HepG2 (cell line): ENCODE measurements around the gene RNU4-1. TPM values are rescaled to one million over a fixed set of nuclear protein-coding genes. Genes with fewer than 3 reads are reported as not detected.

Experiments
- ATAC-seq: fragments of 200-7000 bp; cut with Tn5 transposase; 3 replicates; pipeline ENCODE4 v1.9.1; 2020; ENCODE audit warnings: mild to moderate bottlenecking, moderate library complexity
- BruUV-seq: library from RNA; stranded (reverse); fragments of 400-500 nt; replicated peaks from 2 replicates; lab custom pipeline; 2021; lab: Mats Ljungman, UMichigan
- CTCF ChIA-PET: fragments of 300-600 bp; formaldehyde crosslinking; extraction: SDS; loops from one replicate; lab custom pipeline; 2021; ENCODE audit warnings: low total read pairs, inconsistent platforms, low intra/inter-chr PET ratio; lab: Yijun Ruan, JAX
- POLR2A ChIA-PET: fragments of 350-600 bp; sonication (Branson Sonifier 250); formaldehyde crosslinking; loops from one replicate; lab custom pipeline; 2020; ENCODE audit warnings: antibody characterized with exemption, inconsistent platforms; lab: Yijun Ruan, JAX
- DNase-seq: peaks from one replicate; pipeline ENCODE4 v3.0.0-alpha.2; 2015; ENCODE audit warnings: low spot score
- FAIRE-seq: peaks from 3 replicates; lab custom pipeline; 2011; peaks lifted over from hg19 to GRCh38; lab: Jason Lieb, UNC
- H2AFZ ChIP-seq: one replicate; pipeline ENCODE4 v1.6.1; 2011; ENCODE audit warnings: low read length, inconsistent platforms
- H3K27ac ChIP-seq: fragments of 300-600 bp; 3 replicates; pipeline ENCODE4 v1.8.0; 2011; ENCODE audit warnings: mixed run types, mild to moderate bottlenecking, mixed read lengths, low read length, inconsistent platforms; ENCODE audit not compliant: insufficient read depth; ENCODE audit errors: extremely low read length
- H3K27me3 ChIP-seq, 2 experiments: fragments of 200-600 bp in 1 of 2; 2 replicates in 1 of 2; 3 replicates in 1 of 2; pipeline versions ENCODE4 v1.6.0 to v1.8.0; 2011; ENCODE audit warnings: low read length in 2 of 2, mild to moderate bottlenecking in 2 of 2, moderate library complexity in 2 of 2, inconsistent platforms in 1 of 2; ENCODE audit not compliant: insufficient read depth in 2 of 2, control insufficient read depth in 1 of 2
- H3K36me3 ChIP-seq, 2 experiments: fragments of 200-600 bp in 1 of 2; replicated peaks in 1 of 2; 2 replicates in 1 of 2; 3 replicates in 1 of 2; pipeline versions ENCODE4 v1.5.1 to v1.8.0; 2011; ENCODE audit warnings: low read length in 2 of 2, inconsistent platforms in 1 of 2; ENCODE audit not compliant: insufficient read depth in 2 of 2, control insufficient read depth in 1 of 2
- H3K4me1 ChIP-seq: 2 replicates; pipeline ENCODE4 v1.5.1; 2012; ENCODE audit warnings: low read length, inconsistent platforms; ENCODE audit not compliant: insufficient read depth
- H3K4me2 ChIP-seq: 2 replicates; pipeline ENCODE4 v1.6.0; 2011; ENCODE audit warnings: low read depth, low read length, inconsistent platforms
- H3K4me3 ChIP-seq, 3 experiments: fragments of 200-600 bp in 1 of 3; sonication (generic), shearing (Covaris generic) in 1 of 3; replicated peaks in 1 of 3; 2 replicates each; pipeline ENCODE4 v1.5.1; 2011 to 2016; ENCODE audit warnings: low read length in 3 of 3, inconsistent platforms in 2 of 3, low read depth in 2 of 3, mild to moderate bottlenecking in 2 of 3, control low read depth in 1 of 3, mixed read lengths in 1 of 3; ENCODE audit not compliant: insufficient read depth in 1 of 3
- H3K79me2 ChIP-seq: one replicate; pipeline ENCODE4 v1.6.1; 2011; ENCODE audit warnings: low read length, inconsistent platforms; ENCODE audit not compliant: insufficient read depth
- H3K9ac ChIP-seq: 2 replicates; pipeline ENCODE4 v1.6.0; 2011; ENCODE audit warnings: mild to moderate bottlenecking, low read depth, low read length, inconsistent platforms; ENCODE audit not compliant: insufficient read depth
- H3K9me3 ChIP-seq: 2 replicates; pipeline ENCODE4 v1.5.1; 2012; ENCODE audit warnings: mild to moderate bottlenecking, low read length
- H4K20me1 ChIP-seq: 2 replicates; pipeline ENCODE4 v1.6.0; 2011; ENCODE audit warnings: inconsistent platforms, mild to moderate bottlenecking, low read length, moderate library complexity; ENCODE audit not compliant: insufficient read depth
- AGO2 ChIP-seq: fragments of 200-400 bp; formaldehyde crosslinking; optimal IDR thresholded peaks from 2 replicates; pipeline ENCODE3; 2017; ENCODE audit warnings: mild to moderate bottlenecking, low read depth, low read length, moderate library complexity
- MYC ChIP-seq: sonication (generic); formaldehyde crosslinking; IDR thresholded peaks from 2 replicates; pipeline ENCODE4 v1.9.0; 2021; ENCODE audit warnings: missing genetic modification reagents, borderline replicate concordance
- NFE2L2 ChIP-seq: fragments of 150-350 bp; IDR thresholded peaks from 2 replicates; pipeline ENCODE4 v1.6.1; 2014; ENCODE audit warnings: low read length
- WGBS: methylation state at CpG from one replicate; pipeline ENCODE4 v1.1.6; 2017; ENCODE audit warnings: low lambda C conversion rate; 5-methylcytosine and 5-hydroxymethylcytosine counted together
- in situ Hi-C: cut with HindIII; loops from 2 replicates; pipeline ENCODE4 v1.10.0; 2017; ENCODE audit warnings: low pct_unique_long_range_greater_than_20kb; ENCODE audit not compliant: extremely low pct_ligation_motif_present
- intact Hi-C: fragments of 100-400 bp; cut with micrococcal nuclease; formaldehyde crosslinking; loops from one replicate; pipeline ENCODE4 v1.10.0; 2022; ENCODE audit not compliant: unreplicated experiment
- polyA plus RNA-seq, 8 experiments: library from polyadenylated mRNA; depleted of rRNA in 3 of 8; stranded (reverse) in 7 of 8; unstranded in 1 of 8; fragments of >200 nt; fragmentation: Illumina TruSeq in 4 of 8; extraction: Trizol in 4 of 8; gene quantifications; 2 replicates each; pipeline versions ENCODE4 v1.2.1 to v1.2.3, GENCODE V29; 2011 to 2016; ENCODE audit warnings: low read depth in 4 of 8, missing spikeins in 1 of 8, mixed read lengths in 1 of 8; ENCODE audit not compliant: insufficient read depth in 1 of 8
- total RNA-seq, 5 experiments: library from RNA; depleted of rRNA; stranded (reverse); fragments of >200 nt; fragmentation: Illumina TruSeq; extraction: Trizol; gene quantifications; 2 replicates each; pipeline ENCODE4 v1.2.3, GENCODE V29; 2016; ENCODE audit warnings: low read depth in 1 of 5
- TF ChIP-seq, protein P1 (sequence below): sonication (generic); formaldehyde crosslinking; IDR thresholded peaks from 2 replicates; pipeline ENCODE4 v1.5.0; 2020; ENCODE audit warnings: mild to moderate bottlenecking, missing genetic modification reagents, borderline replicate concordance

The RNU4-1 gene
- total and polyA plus RNA-seq, 2 of the 13 experiments (the other 11 are each of a cell fraction or from before 2014, with no cell fraction given): 7,407 TPM; not detected in 1

DNA sequence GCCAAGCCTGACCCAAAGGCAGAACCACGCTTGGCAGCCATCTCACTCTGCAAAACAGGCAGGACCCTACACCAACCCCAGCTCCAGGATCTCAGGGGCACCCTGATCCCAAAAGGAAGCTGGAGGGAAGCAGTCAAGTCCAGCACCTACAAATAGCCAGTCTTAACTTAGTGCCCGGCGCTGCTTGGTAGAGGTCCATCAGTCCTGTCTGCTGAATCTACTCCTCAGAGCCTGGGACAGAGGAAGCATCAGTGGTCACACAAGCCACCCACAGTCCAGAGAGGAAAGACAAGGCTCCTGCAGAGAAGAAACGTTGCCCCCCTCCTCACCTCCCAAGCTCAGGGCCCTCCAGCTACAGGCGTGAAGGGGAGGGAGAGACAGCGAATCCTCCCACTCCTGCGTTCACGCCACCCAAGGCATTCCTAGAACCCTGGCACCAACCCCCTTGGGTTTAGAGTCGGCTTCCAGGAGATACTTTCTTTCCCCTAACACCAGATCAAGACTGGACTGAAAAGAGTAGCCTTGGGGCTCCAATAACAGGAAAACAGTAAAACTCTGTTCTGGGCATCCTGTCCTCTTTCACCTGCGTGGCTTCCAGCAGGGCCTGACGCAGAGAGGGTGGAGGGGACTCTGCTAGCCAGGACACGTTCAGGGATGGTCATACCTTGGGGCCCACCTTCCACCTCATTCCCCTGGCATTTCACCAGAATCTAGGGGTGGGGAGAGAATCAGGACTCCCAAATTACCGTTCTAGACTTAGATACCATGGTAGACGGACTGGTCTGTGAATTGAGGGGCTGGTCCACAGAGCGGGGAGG lies 28.7 kb downstream of the RNU4-1 start:
- H3K9ac ChIP-seq: peak overlapping the region; percentile 84
- no peak for DNase-seq
- TF ChIP-seq, protein P1, sequence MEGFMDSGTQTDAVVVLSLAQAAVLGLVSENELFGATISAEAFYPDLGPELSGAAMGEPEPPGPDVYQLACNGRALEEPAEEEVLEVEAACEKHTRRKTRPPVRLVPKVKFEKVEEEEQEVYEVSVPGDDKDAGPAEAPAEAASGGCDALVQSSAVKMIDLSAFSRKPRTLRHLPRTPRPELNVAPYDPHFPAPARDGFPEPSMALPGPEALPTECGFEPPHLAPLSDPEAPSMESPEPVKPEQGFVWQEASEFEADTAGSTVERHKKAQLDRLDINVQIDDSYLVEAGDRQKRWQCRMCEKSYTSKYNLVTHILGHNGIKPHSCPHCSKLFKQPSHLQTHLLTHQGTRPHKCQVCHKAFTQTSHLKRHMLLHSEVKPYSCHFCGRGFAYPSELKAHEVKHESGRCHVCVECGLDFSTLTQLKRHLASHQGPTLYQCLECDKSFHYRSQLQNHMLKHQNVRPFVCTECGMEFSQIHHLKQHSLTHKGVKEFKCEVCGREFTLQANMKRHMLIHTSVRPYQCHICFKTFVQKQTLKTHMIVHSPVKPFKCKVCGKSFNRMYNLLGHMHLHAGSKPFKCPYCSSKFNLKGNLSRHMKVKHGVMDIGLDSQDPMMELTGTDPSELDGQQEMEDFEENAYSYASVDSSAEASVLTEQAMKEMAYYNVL: 0 out of 2 replicates have a peak, but pooled peaks have one; percentile 12
- TF ChIP-seq AGO2 (no peak), MYC (no peak), NFE2L2 (no peak)
- POLR2A ChIA-PET: interaction anchor here (0.7 to 13.4 kb wide), 9 partner anchors 27 to 716 kb away, joined by 3 to 265 read pairs (median 6); partner anchors contain the start of genes RNU4-1, RNU4-2 and RPLP0
- CTCF ChIA-PET: interaction anchor here (4.0 kb wide), 1 partner anchor 35 kb away, joined by 51 read pairs; no protein-coding TSS in a partner anchor
- H3K9me3 ChIP-seq: no peaks in the 10 kb centered on the region
- no peaks in the 10 kb centered on the region; a peak in 2 of 5 replicates for H3K36me3 ChIP-seq
- no peak for FAIRE-seq
- H3K27ac ChIP-seq: no peak overlapping the region
- in situ Hi-C loops: loop anchor here (10.0 kb wide), 1 partner anchor 49 kb away; no protein-coding TSS in a partner anchor
- no TSS peak for BruUV-seq
- WGBS: 52% methylated on average over 12 of the region's 15 CpGs
- no peak overlapping the region for H2AFZ ChIP-seq
- peak; percentile 12; the same call in 1 of the 3 replicates for ATAC-seq
- peak overlapping the region; percentile 76 to 97 (median 88) for H3K4me3 ChIP-seq
- no peaks in the 10 kb centered on the region for H3K27me3 ChIP-seq
- peaks cover 3% of the 10 kb centered on the region; the same call in 1 of the 2 replicates for H4K20me1 ChIP-seq
- peaks cover 84% of the 10 kb centered on the region for H3K4me1 ChIP-seq
- intact Hi-C loops: no loop called here
- peak overlapping the region; percentile 85 for H3K4me2 ChIP-seq
- H3K79me2 ChIP-seq: peaks cover 44% of the 10 kb centered on the region
